ENCODE measurements around the gene MED16. TPM values are rescaled to one million over a fixed set of nuclear protein-coding genes. Genes with fewer than 3 reads are reported as not detected.

MED16 gene
- total RNA-seq, 2 experiments from 2014 or later, result 25.8 to 30.1 TPM

GRCh38 chr19:867301-867793, 25.6 kb downstream of the MED16 start:
- Histone ChIP-seq H3K4me1 (ENCODE audit: insufficient read depth, low read length) (peaks cover 26% of the 10 kb centered on the region), H3K36me3 (ENCODE audit: insufficient read depth, low read length) (peaks cover 37% of the 10 kb centered on the region), H3K9me3 (ENCODE audit: control insufficient read depth in 1 of 2, insufficient read depth in 1 of 2, low read length in 2 of 2) (no peaks in the 10 kb centered on the region), H3K27ac (ENCODE audit: low read depth in 1 of 2, low read length in 2 of 2) (no peak overlapping the region), H3K4me3 (ENCODE audit: low read length) (no peak overlapping the region), H3K27me3 (ENCODE audit: control insufficient read depth in 1 of 2, insufficient read depth in 2 of 2, low read length in 2 of 2) (no peaks in the 10 kb centered on the region)
- ATAC-seq (ENCODE audit: poor library complexity), result no peak
- POLR2A ChIA-PET, result interaction anchor here (0.8 kb wide), 1 partner anchor 52 kb away, joined by 3 read pairs; no protein-coding TSS in a partner anchor
- TF ChIP-seq CTCF (IDR thresholded peaks at IDR 0.05), result no peak
- peaks cover 23% of the 10 kb centered on the region for H3K36me3 Mint-ChIP-seq (ENCODE audit: low read depth)
- peak overlapping the region; percentile 27 for H3K27ac Mint-ChIP-seq
- no peak for DNase-seq
- no peak overlapping the region for H3K4me3 Mint-ChIP-seq
- CTCF ChIA-PET, result interaction anchor here (0.6 kb wide), 1 partner anchor 98 kb away, joined by 3 read pairs; no protein-coding TSS in a partner anchor
- peaks cover 32% of the 10 kb centered on the region for H3K4me1 Mint-ChIP-seq (ENCODE audit: low read depth)
- intact Hi-C loops (cut with DNase I, micrococcal nuclease), result no loop called here
- H3K27me3 Mint-ChIP-seq, result no peaks in the 10 kb centered on the region
- H3K9me3 Mint-ChIP-seq, result no peaks in the 10 kb centered on the region

- H3K27me3 ChIP-seq (ENCODE audit: control insufficient read depth in 1 of 2, insufficient read depth in 2 of 2, low read length in 2 of 2), result no peaks in the 10 kb centered on the region
- DNase-seq (no peak), ATAC-seq (ENCODE audit: poor library complexity) (no peak)
- no peaks in the 10 kb centered on the region for H3K9me3 Mint-ChIP-seq
- H3K36me3 Mint-ChIP-seq (ENCODE audit: low read depth), result peaks cover 23% of the 10 kb centered on the region
- H3K27ac ChIP-seq (ENCODE audit: low read depth in 1 of 2, low read length in 2 of 2), result no peak overlapping the region
- peaks cover 29% of the 10 kb centered on the region for H3K4me1 Mint-ChIP-seq (ENCODE audit: low read depth)
- H3K27ac Mint-ChIP-seq, result no peak overlapping the region
- POLR2A ChIA-PET, result interaction anchor here (0.8 kb wide), 1 partner anchor 53 kb away, joined by 3 read pairs; no protein-coding TSS in a partner anchor
- intact Hi-C loops (cut with DNase I, micrococcal nuclease), result no loop called here
- peaks cover 21% of the 10 kb centered on the region for H3K4me1 ChIP-seq (ENCODE audit: insufficient read depth, low read length)
- no peak overlapping the region for H3K4me3 ChIP-seq (ENCODE audit: low read length)
- peaks cover 37% of the 10 kb centered on the region for H3K36me3 ChIP-seq (ENCODE audit: insufficient read depth, low read length)
- H3K27me3 Mint-ChIP-seq, result no peaks in the 10 kb centered on the region
- H3K9me3 ChIP-seq (ENCODE audit: control insufficient read depth in 1 of 2, insufficient read depth in 1 of 2, low read length in 2 of 2), result peaks cover 0 to under 1% of the 10 kb centered on the region in 2 experiments
- CTCF ChIA-PET, result interaction anchor here (0.6 kb wide), 1 partner anchor 97 kb away, joined by 3 read pairs; no protein-coding TSS in a partner anchor
- H3K4me3 Mint-ChIP-seq, result no peak overlapping the region
- no peak for TF ChIP-seq CTCF (IDR thresholded peaks at IDR 0.05)
Observed at GRCh38 chr19:866769-867300, 26.2 kb downstream of the MED16 start.

- Histone ChIP-seq H3K9me3 (ENCODE audit: control insufficient read depth in 1 of 2, insufficient read depth in 1 of 2, low read length in 2 of 2) (peaks cover 0 to 10% of the 10 kb centered on the region in 2 experiments), H3K27me3 (ENCODE audit: control insufficient read depth in 1 of 2, insufficient read depth in 2 of 2, low read length in 2 of 2) (peaks cover 9 to 16% of the 10 kb centered on the region in 2 experiments), H3K36me3 (ENCODE audit: insufficient read depth, low read length) (peaks cover 8% of the 10 kb centered on the region), H3K4me3 (ENCODE audit: low read length) (peak overlapping the region; percentile 21), H3K4me1 (ENCODE audit: insufficient read depth, low read length) (peaks cover 41% of the 10 kb centered on the region), H3K27ac (ENCODE audit: low read depth in 1 of 2, low read length in 2 of 2) (no peak overlapping the region)
- H3K36me3 Mint-ChIP-seq (ENCODE audit: low read depth), result peaks cover 8% of the 10 kb centered on the region
- no peaks in the 10 kb centered on the region for H3K9me3 Mint-ChIP-seq
- H3K27ac Mint-ChIP-seq, result peak overlapping the region; percentile 87
- H3K4me3 Mint-ChIP-seq, result peak overlapping the region; percentile 30
- DNase-seq (no peak), ATAC-seq (ENCODE audit: poor library complexity) (no peak)
- intact Hi-C loops (cut with DNase I, micrococcal nuclease), result loop anchor here (1.0 to 5.0 kb wide), 6 partner anchors 30 to 138 kb away; partner anchors contain the start of genes MED16 (in 2 of the 2), RNU6-9 (in 2 of the 2) and WDR18 (in 1 of the 2)
- POLR2A ChIA-PET, result interaction anchor here (0.6 to 2.8 kb wide), 25 partner anchors 10 to 406 kb away, joined by 3 to 40 read pairs (median 4); partner anchors contain the start of genes ABCA7, ARHGAP45, CIRBP and MED16
- H3K4me1 Mint-ChIP-seq (ENCODE audit: low read depth), result peaks cover 26% of the 10 kb centered on the region
- peaks cover 6% of the 10 kb centered on the region for H3K27me3 Mint-ChIP-seq
- CTCF ChIA-PET, result interaction anchor here (0.6 to 2.4 kb wide), 21 partner anchors 9 to 268 kb away, joined by 3 to 52 read pairs (median 5); partner anchors contain the start of genes ARHGAP45, KISS1R, MED16 and RNU6-9
- TF ChIP-seq CTCF (IDR thresholded peaks at IDR 0.05), result no peak
Observed at GRCh38 chr19:863315-863620, 29.7 kb downstream of the MED16 start.

Data from CD4-positive, alpha-beta T cell (primary cell).